Left renal cortex interstitium (tissue), 4 donors: ENCODE results near the gene CLEC12A. TPM values are rescaled to one million over a fixed set of nuclear protein-coding genes. Genes with fewer than 3 reads are reported as not detected.
"Not testable (repeated sequence)": the region's sequence is repeated elsewhere in the genome, so short reads cannot be mapped to it uniquely, and the experiment has no call there.

Experiments used
- DNase-seq, 4 donors: peaks; one replicate each; pipeline ENCODE4 v3.0.0-alpha.2; 2013; ENCODE audit warnings: low read depth in 4 of 4, low spot score in 2 of 4, missing footprints in 1 of 4
- polyA plus RNA-seq, 4 donors: library from polyadenylated mRNA; unstranded; fragments of 120-200 nt; gene quantifications; one replicate each; pipeline ENCODE4 v1.2.1, GENCODE V29; 2013; ENCODE audit not compliant: insufficient read length in 4 of 4

CLEC12A gene
- polyA plus RNA-seq, 4 donors, result 0.71 to 0.85 (median 0.82) TPM

DNA sequence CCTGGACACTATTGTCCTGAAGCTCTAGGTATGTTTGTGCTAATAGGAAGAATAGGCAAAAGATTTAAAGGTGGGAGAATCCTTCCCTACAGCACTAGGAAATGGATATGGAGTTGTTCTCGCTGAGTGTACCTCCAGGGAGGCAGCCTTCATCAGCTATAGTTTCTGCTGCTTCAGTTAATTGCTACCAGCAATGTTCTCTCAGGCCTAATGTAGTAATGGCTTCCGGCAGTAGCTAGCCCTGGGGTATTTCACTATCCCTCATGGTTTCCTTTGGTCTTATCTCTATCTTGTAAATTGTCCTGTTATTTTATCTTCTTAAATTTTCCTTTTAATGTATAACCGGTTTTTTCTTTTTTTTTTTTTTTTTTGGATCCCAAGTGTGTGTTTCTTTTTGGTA lies 9.3 kb upstream of the CLEC12A start:
- DNase-seq, result no peak

DNA sequence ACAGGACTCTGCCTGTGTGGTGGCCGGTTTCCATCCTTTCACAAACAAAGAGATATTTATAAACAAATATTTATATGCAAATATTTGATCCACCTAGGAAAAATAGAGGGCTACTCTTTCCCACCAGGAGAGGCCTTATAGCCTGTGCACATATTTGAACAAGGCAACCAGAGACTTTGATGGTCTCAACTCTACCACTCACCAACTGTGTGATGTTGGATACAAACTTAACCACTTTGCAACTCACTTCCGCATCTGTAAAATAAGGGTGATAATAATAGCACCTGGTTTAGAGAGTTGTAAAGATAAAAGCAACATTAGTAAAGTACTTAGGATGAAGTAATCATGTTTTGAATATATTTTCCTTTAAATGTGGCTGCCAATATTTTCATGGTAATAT lies 1.5 kb upstream of the CLEC12A start:
- no peak for DNase-seq

DNA sequence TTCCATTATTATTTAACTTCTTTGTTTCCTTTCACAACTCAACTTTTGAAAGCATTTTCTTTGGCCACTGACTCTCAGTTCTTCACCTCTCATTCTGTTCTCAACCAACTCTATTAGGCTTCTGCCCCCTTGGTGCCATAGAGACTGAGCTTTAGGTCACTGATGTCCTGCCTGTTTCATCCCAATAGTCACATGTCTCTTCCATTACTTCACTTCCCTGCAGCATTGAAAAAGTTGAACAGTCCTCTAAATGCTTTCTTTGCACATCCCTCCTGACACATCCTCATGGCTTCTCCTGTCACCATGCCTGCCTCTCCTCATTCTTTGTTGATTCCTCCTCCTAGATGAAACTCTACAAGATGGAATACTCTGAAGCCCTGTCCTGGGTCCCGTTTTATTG lies 2.7 kb downstream of the CLEC12A start:
- DNase-seq, result no peak

DNA sequence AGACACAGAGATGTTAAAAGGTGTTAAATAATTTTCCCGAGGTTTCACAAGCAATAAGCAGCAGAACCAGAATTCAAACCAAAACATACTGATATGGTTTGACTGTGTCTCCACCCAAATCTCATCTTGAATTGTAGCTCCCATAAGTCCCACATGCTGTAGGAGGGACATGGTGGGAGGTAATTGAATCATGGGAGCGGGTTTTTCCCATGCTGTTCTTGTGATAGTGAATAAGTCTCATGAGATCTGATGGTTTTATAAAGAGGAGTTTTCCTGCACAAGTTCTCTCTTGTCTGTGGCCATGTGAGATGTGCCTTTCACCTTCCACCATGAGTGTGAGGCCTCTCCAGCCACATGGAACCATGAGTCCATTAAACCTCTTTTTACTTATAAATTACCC lies 3.5 kb downstream of the CLEC12A start:
- not testable (repeated sequence) for DNase-seq

DNA sequence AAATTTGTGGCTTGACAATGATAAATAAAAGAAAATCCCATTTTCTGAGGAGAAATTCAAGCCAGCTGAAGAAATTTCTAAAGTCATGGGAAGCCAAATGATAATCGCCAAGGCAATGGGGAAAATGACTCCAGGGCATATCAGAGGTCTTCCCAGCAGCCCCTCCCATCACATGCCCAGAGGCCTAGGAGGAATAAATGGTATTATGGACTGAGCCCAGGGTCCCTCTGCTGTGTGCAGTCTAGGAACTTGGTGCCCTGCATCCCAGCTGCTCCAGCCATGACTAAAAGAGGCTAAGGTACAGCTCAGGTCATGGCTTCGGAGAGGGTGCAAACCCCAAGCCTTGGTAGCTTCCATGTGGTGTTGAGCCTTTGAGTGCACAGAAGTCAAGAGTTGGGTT lies 4.4 kb downstream of the CLEC12A start:
- DNase-seq, result no peak

DNA sequence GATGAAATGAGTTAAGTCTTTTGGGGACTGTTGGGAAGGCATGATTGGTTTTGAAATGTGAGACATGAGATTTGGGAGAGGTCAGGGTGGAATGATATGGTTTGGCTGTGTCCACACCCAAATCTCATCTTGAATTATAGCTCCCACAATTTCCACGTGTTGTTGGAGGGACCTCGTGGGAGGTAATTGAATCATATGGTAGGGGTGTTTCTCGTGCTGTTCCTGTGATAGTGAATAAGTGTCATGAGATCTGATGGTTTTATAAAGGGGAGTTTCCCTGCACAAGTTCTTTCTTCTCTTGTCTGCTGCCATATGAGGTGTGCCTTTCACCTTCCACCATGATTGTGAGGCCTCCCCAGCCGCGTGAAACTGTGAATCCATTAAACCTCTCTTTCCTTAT lies 5.4 kb downstream of the CLEC12A start:
- DNase-seq, result not testable (repeated sequence)

DNA sequence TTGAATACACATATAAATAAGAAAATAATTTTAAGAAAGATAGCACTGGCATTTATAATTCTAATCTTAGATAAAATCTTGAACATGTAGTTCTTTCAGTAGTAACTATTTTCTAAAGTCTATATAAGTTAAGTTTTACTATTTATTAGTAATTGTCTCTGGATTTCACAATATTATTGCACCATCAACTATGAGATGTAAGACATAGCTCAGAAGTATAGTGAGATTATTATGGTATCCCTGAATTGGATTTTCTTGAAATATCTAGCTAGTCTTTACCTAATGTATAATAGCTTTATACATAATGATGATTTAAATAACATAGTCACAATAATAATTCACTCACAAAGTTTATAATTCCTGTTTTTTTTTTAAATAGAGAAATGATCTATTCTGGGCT lies 6.7 kb downstream of the CLEC12A start:
- DNase-seq, result no peak

DNA sequence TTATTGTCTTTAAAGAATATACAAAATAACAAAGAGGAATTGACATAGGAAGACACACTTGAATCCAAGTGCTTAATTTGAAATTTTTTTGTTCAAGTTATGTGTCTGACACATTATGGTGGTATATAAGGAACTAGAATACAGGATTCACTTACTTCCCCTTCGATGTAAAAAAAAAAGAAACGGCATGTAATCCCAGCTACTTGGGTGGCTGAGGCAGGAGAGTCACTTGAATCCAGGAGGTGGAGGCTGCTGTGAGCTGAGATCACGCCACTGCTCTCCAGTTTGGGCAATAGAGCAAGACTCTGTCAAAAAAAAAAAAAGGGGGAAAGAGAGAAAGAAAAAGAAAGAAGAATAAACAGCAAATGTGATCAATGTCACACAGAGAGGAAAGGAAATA lies 8.9 kb downstream of the CLEC12A start:
- DNase-seq, result no peak

DNA sequence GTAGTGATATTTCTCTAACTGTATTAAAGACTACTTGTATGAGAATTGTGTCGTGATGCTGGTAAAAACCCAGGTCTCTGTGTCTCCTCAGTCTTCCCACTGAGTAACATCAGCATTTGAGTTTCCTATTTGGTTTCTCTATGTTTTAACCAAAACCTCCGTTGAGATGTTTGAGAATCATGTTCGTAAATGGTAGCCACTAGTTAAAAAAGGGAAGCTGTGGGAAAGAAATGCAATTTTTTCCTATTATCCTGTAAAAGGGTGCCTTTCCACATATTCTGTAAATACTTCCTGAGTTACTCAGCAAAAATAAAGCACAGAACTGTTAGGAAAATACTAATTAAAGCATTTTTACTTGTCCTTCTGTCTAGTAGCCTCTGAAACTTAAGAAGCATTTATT lies 20.7 kb downstream of the CLEC12A start:
- DNase-seq, result no peak

DNA sequence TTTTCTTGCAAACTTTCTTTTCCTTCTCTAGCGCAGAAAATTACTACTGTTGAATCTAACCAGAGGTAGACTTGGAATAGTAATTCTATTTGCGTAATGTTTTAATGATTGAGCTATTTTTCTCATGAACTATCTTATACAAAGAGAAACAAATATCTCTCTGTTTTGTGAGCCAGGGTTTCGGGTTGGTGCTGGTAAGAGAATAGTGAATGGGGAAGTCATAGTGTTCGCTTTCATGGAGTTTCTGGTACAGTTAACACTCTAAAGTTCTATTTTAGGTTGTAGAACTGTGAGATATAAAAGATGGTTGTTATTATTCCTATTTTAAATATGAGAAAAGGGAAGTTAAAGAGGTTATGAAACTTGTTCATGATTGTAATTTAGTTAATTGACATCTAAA lies 21.1 kb downstream of the CLEC12A start:
- DNase-seq, result no peak

DNA sequence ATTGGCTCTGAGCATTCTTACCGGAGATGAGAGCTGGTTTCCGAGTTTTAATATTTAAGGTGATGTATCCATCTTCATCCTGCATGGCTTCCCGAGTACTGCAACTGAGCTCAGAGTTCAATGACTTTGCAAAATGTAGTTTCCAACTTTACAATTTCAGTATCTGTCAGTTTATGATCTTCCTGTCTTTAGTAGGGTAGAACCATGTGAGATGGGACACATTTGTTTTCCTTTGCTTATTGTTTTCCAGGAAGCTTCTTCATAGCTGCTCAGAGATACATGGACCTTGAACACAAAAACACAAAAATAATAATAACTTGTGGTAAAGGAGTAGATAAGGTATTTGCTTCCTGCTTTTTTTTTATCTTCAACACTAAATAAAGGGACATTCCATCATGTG lies 27.8 kb downstream of the CLEC12A start, which contains the start of gene CLEC1B:
CLEC1B (minus strand) TSS at position 106 of the 400 bp plus-strand sequence; CDS start at position 85, 21 bp downstream.
- no peak for DNase-seq

DNA sequence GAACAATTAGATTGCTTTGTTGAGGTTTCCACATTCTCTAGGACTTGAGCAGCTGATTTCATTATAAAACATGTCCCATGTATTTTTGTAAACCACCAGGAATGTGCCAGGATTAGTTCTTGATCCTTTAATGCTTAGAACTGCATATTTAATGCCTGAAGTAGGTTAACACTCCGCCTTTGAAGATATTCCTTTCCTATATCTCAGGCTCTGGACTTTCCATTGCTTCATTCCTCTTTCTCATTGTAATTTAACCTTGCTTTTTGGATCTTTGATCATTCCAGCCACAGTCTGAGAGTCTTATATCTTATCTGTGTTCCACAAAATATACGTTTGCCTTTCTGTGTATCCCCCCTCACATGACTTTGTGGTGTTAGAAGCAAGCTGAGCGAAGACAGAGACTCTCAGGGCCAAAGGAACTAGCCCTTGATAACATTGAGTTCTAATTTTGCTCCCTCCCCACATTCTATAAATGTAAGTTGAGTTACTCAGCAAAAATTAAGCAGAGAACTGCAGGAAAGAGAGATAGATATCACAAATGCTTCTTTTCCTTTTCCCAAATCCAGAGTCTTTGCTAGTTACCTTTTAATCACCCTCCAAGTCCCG lies 30.1 kb downstream of the CLEC12A start:
- DNase-seq, result no peak

DNA sequence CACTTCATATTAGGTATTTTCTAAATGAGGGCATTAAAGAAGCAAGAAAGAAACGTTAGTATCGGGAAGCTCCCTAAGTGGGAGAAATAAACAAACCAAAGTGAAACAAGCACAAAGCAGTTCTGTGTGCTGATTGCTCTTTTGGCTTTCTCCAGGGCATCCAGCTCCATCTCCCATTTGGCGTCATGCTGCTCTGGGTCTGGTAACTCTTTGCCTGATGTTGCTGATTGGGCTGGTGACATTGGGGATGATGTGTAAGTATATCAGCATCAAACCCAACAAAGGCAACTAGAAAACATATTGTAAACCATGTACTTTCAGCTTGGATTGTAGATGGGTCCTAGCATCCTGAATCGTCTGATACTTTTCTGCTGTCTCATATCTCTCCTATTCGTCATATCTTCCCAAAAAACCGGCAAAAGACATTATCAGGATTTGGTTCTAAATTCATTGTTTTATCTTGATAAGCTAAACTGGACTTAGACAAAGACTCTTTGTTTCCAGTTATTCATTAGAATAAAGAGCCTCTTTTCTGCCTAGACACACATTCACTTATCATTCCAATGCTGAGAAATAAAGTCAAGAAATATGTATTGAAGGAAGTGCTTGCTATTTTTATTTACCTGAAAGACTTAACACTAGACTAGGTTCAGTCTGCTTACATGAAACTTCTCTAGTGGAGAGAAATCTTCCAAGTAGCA lies 41.6 kb downstream of the CLEC12A start:
- DNase-seq, result no peak

DNA sequence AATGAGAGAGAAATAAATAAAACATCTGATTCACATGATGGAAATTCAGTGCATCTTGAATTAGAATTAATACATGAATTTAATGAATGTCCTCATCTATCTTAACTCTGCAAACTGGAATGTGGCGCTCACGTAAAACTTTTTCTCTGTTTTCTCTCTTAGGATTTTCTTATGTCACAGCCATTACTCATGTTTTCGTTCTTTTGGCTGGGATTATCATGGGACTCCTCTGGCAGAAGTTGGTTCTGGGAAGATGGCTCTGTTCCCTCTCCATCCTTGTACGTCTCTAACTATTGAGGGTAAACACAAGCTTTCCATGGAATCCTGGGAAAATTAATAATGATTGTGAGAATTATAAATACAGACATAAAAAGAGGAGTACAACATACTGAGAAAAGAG lies 44.2 kb downstream of the CLEC12A start:
- DNase-seq, result no peak

DNA sequence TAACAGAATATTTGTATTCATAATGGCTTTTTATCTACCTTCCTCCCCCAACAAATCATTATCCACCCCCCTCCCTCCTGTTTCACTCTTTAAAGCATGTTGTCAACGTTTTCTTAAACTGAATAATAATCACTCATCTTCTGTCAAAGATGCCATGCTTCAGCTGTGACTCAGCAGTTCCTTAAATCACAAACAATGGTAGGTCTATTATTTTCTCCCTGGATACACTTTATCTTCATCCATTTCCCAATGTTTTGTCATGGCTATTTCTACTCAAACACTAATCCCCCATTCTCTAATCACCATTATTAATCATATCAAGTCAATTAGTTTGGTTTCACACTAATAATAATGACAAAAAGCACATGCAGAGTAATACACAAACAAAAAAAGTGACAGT lies 45.7 kb downstream of the CLEC12A start:
- DNase-seq, result no peak

DNA sequence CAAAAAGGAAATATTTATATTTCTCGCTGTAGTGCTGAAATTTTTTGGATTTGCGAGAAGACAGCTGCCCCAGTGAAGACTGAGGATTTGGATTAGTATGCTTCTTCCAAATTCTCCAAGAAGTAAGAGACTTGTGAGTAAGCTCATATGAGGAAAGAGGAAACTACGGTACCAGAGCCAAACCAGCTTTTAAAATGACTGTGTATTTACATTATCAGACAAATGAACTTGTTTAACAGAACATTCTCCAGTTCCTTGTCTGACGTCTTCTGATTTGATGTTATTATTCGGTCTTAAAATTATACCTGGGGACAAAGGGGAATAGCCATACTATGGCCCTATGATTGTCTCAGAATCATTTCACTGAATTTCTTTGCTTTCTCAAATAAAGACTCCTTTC lies 47.2 kb downstream of the CLEC12A start:
- DNase-seq, result no peak

DNA sequence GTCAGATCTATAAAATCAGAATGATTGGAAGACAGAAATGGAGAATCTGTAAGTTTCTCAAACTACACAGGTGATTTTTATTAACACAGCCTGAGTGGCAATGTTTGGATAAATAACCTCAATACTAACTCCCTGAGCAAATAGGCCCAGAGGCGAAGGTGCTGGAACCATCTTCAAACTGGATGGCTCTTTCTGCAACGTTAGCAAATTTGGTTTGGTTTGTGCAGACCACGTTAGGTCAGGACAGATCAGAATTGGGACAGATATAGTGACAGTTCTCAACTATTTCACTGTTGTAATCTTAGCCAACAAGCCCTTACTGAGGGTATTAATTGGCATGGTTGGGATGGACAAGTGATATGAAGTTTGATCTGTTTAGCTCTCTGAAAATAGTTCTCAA lies 50.1 kb downstream of the CLEC12A start:
- DNase-seq, result no peak

DNA sequence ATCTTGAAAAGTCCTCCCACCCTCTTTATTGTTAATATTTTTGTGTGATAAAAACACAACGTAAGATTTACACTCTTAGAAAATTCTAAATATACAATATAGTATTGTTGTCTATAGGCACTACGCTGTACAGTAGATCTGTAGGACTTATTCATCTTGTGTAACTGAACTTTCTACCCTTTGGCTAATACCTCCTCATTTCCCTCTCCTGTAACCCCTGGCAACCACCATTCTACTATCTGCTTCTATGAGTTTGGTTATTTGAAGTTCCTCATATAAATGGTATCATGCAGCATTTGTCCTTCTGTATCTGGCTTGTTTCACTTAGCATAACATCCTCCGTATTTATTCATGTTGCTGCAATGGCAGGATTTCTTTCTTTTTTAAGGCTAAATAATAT lies 54.0 kb downstream of the CLEC12A start:
- DNase-seq, result no peak

DNA sequence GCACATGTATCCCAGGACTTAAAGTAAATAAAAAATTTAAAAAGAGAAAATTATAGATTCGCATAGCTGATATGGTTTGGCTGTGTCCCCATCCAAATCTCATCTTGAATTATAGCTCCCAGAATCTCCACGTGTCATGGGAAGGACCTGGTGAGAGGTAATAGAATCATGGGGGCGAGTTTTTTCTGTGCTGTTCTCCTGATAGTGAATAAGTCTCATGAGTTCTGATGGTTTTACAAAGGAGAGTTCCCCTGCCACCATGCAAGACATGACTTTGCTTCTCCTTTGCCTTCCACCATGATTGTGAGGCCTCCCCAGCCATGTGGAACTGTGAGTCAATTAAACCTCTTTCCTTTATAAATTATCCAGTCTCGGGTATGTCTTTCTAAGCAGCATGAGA lies 55.5 kb downstream of the CLEC12A start:
- DNase-seq, result not testable (repeated sequence)

DNA sequence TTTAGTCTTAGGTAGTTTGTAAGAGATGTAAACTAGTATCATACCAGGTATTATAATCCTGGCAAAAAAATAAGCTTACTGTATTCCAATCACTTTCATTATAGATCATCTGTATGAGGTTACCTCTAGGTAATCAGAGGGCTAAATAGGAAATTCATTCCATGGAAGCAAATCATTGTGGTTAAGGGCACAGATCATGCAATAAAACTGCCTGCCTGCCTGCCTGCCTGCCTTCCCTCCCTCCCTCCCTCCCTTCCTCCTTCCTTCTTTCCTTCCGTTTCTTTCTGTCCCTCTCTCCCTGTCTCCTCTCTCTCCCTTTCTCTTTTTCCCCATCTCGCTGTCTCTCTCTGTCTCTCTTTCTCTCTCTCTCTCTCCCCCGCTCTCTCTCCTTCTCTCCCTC lies 56.1 kb downstream of the CLEC12A start:
- no peak for DNase-seq

DNA sequence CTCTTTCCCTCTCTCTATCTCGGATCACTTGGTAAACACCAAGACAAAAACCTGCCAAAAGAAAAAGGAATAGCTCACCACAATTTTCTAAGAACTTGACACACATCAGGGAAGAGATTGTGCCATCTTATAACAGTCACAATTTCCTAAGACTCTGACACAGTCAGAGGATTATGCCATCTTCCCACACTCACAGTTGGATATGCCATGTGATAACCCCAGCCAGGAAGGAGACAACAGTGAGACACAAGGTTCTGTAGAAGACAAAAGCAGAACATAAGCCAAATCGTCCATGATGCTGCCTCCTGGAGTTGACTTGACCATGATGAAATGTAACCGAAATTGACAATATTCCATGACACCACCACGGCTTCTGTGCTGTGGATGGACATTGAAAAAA lies 56.5 kb downstream of the CLEC12A start:
- DNase-seq, result no peak

DNA sequence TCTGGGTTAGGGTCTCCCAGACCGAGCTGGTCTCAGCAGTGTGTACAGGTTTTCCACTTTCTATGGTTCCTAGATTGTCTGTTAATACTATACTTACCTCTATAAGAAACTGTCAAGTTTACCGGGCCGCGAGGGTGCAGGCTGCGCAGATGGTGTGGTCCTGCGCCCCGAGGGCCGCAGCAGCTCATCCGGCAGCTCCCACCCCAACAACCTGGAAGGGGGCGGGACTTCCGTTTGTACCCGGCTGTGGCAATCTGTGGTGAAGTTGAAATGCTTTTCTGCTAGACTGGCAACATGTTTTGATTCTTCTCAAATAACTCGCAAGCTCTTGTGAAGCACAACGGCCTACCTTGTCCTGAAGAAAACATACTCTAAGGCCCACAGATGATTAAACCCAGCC lies 59.2 kb downstream of the CLEC12A start, which contains the start of gene CLEC9A:
CLEC9A (plus strand) TSS at position 237 of the 400 bp plus-strand sequence. CDS start 22,006 bp downstream, outside the sequence.
- DNase-seq, result no peak
